Endothelial cell of umbilical vein (primary cell): Measurements from ENCODE around the gene CUX1. TPM values are rescaled to one million over a fixed set of nuclear protein-coding genes. Genes with fewer than 3 reads are reported as not detected.

Experiments used
- BruUV-seq: library from RNA; stranded (reverse); fragments of 400-500 nt; replicated peaks from 2 replicates; lab custom pipeline; 2021; lab: Mats Ljungman, UMichigan
- CTCF ChIA-PET: fragments of 300-600, 350-600 bp; sonication (Branson Sonifier 250); formaldehyde crosslinking; loops from one replicate; lab custom pipeline; 2021; ENCODE audit warnings: antibody characterized with exemption, inconsistent platforms; lab: Charles Lee
- POLR2A ChIA-PET: fragments of 300-600, 350-600 bp; sonication (Branson Sonifier 250); formaldehyde crosslinking; loops from one replicate; lab custom pipeline; 2021; ENCODE audit warnings: antibody characterized with exemption, inconsistent platforms; lab: Charles Lee
- DNase-seq: peaks from one replicate; pipeline ENCODE4 v3.0.0-alpha.2; 2011; ENCODE audit warnings: low read depth, low spot score
- FAIRE-seq: peaks from 2 replicates; lab custom pipeline; 2011; peaks lifted over from hg19 to GRCh38; lab: Jason Lieb, UNC
- H2AFZ ChIP-seq: 2 replicates; pipeline ENCODE4 v1.6.0; 2012; ENCODE audit warnings: low read depth, low read length, control low read depth, inconsistent platforms
- H3K27ac ChIP-seq: 2 replicates; pipeline ENCODE4 v1.5.1; 2011; ENCODE audit warnings: low read depth, mild to moderate bottlenecking, control low read depth, low read length, moderate library complexity; ENCODE audit not compliant: insufficient read depth
- H3K27me3 ChIP-seq, 2 experiments: 2 replicates each; pipeline versions ENCODE4 v1.6.0 to v1.6.1; 2011; ENCODE audit warnings: low read length in 2 of 2, mixed read lengths in 1 of 2; ENCODE audit not compliant: control insufficient read depth in 2 of 2, insufficient read depth in 2 of 2
- H3K36me3 ChIP-seq, 2 experiments: 2 replicates in 1 of 2; 3 replicates in 1 of 2; pipeline ENCODE4 v1.5.1; 2011; ENCODE audit warnings: low read length in 2 of 2, mild to moderate bottlenecking in 1 of 2, moderate library complexity in 1 of 2; ENCODE audit not compliant: control insufficient read depth in 2 of 2, insufficient read depth in 2 of 2; ENCODE audit errors: extremely low read depth in 1 of 2
- H3K4me1 ChIP-seq: 3 replicates; pipeline ENCODE4 v1.5.1; 2011; ENCODE audit warnings: mild to moderate bottlenecking, low read length; ENCODE audit not compliant: control insufficient read depth, insufficient read depth; ENCODE audit errors: extremely low read depth
- H3K4me2 ChIP-seq: 2 replicates; pipeline ENCODE4 v1.6.1; 2011; ENCODE audit warnings: low read length, control low read depth, mixed read lengths; ENCODE audit not compliant: insufficient read depth
- H3K4me3 ChIP-seq, 3 experiments: fragments of 200-600 bp in 1 of 3; sonication (generic), shearing (Covaris generic) in 1 of 3; replicated peaks in 1 of 3; 2 replicates each; pipeline ENCODE4 v1.5.1; 2011 to 2016; ENCODE audit warnings: control low read depth in 3 of 3, low read length in 3 of 3, mild to moderate bottlenecking in 2 of 3, inconsistent platforms in 1 of 3, low read depth in 1 of 3, moderate library complexity in 1 of 3; ENCODE audit not compliant: insufficient read depth in 1 of 3
- H3K79me2 ChIP-seq: 2 replicates; pipeline ENCODE4 v1.6.0; 2012; ENCODE audit warnings: low read length, inconsistent platforms; ENCODE audit not compliant: control insufficient read depth, insufficient read depth
- H3K9ac ChIP-seq: replicated peaks from 2 replicates; pipeline ENCODE3; 2011; ENCODE audit warnings: low read length, control low read depth; ENCODE audit not compliant: insufficient read depth; ENCODE audit errors: extremely low read depth
- H3K9me1 ChIP-seq: replicated peaks from 3 replicates; pipeline ENCODE4 v1.6.0; 2011; ENCODE audit warnings: mild to moderate bottlenecking, low read length; ENCODE audit not compliant: control insufficient read depth, insufficient read depth; ENCODE audit errors: extremely low read depth
- H3K9me3 ChIP-seq: replicated peaks from 2 replicates; pipeline ENCODE4 v1.5.1; 2012; ENCODE audit warnings: low read length, inconsistent platforms; ENCODE audit not compliant: control insufficient read depth, insufficient read depth
- H4K20me1 ChIP-seq: replicated peaks from 2 replicates; pipeline ENCODE3; 2011; ENCODE audit warnings: mild to moderate bottlenecking, low read length; ENCODE audit not compliant: control insufficient read depth, insufficient read depth; ENCODE audit errors: extremely low read depth
- EZH2 ChIP-seq: IDR thresholded peaks from 2 replicates; pipeline ENCODE4 v1.6.1; 2012; ENCODE audit warnings: borderline replicate concordance, low read depth, mild to moderate bottlenecking, moderate library complexity, low read length, inconsistent platforms; ENCODE audit not compliant: severe bottlenecking
- FOS ChIP-seq: IDR thresholded peaks from 2 replicates; pipeline ENCODE4 v1.6.1; 2011; ENCODE audit warnings: mild to moderate bottlenecking, low read length, moderate library complexity, borderline replicate concordance; ENCODE audit not compliant: insufficient read depth
- GATA2 ChIP-seq: IDR thresholded peaks from 2 replicates; pipeline ENCODE4 v1.7.0; 2011; ENCODE audit warnings: low read depth, mild to moderate bottlenecking, moderate library complexity, mixed read lengths, low read length; ENCODE audit not compliant: insufficient read length, insufficient read depth
- JUN ChIP-seq: IDR thresholded peaks from 2 replicates; pipeline ENCODE4 v1.6.1; 2011; ENCODE audit warnings: borderline replicate concordance, low read depth; ENCODE audit not compliant: insufficient read length, insufficient read depth
- MYC ChIP-seq: IDR thresholded peaks from one replicate; pipeline ENCODE4 v1.6.1; 2011; ENCODE audit warnings: mild to moderate bottlenecking, low read depth, low read length
- POLR2A ChIP-seq: IDR thresholded peaks from 2 replicates; pipeline ENCODE4 v1.6.1; 2012; ENCODE audit warnings: low read depth, mild to moderate bottlenecking, control low read depth, low read length
- POLR2AphosphoS5 ChIP-seq: IDR thresholded peaks from 2 replicates; pipeline ENCODE4 v1.6.1; 2012; ENCODE audit warnings: low read depth, mild to moderate bottlenecking, control low read depth, low read length, moderate library complexity; ENCODE audit not compliant: insufficient read depth
- dilution Hi-C: fragments of 300-500 bp; cut with MboI; formaldehyde crosslinking; loops from one replicate; pipeline ENCODE4 v1.15.0; 2019; ENCODE audit warnings: low sequenced_read_pairs; ENCODE audit not compliant: extremely low pct_ligation_motif_present
- intact Hi-C: fragments of 100-400 bp; cut with micrococcal nuclease; formaldehyde crosslinking; loops from one replicate; pipeline ENCODE4 v1.10.0; 2022
- polyA plus RNA-seq, 4 experiments: library from polyadenylated mRNA; depleted of rRNA in 3 of 4; stranded (reverse) in 3 of 4; unstranded in 1 of 4; fragments of >200 nt; gene quantifications; 2 replicates each; pipeline versions ENCODE4 v1.2.1 to v1.2.3, GENCODE V29; 2011 to 2012; ENCODE audit warnings: missing spikeins in 1 of 4
- total RNA-seq: library from RNA; stranded (reverse); gene quantifications from 2 replicates; pipeline ENCODE4 v1.2.3, GENCODE V29; 2021
- TF ChIP-seq, protein P1 (sequence below): IDR thresholded peaks from 2 replicates; pipeline ENCODE4 v1.6.1; 2011; ENCODE audit not compliant: insufficient read depth, insufficient read length
- TF ChIP-seq, protein P2 (sequence below), 2 donors: IDR thresholded peaks; 1 replicate in 1 of 2; 2 replicates in 1 of 2; pipeline ENCODE4 v1.5.1; 2011; ENCODE audit warnings: low read length in 2 of 2, mild to moderate bottlenecking in 2 of 2, moderate library complexity in 2 of 2, control low read depth in 1 of 2, inconsistent platforms in 1 of 2, low read depth in 1 of 2; ENCODE audit not compliant: insufficient read depth in 1 of 2; ENCODE audit errors: extremely low read depth in 1 of 2

CUX1 gene
- total and polyA plus RNA-seq, 2 donors (not counting 3 experiments of a cell fraction or from before 2014, with no cell fraction given), result 13.8 to 49.8 TPM

DNA sequence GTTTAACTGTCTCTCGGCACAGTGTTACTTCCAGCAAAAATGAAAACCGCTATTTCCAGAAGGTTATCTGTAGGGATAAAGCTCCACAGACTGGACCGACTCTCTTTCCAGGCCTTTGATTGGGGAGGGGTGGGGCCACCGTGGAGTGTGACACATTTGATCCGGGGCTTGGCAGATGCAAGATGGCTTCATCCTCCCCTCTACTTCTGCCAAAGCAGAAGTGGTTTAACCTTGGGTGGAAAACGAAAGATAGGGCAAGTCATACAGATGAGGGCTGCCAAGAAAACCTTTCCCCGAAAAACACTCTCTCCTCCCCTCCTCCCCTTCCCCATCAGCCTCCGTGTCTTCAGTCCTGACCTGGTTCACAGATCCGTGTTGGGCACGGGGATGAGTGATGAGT is 329.6 kb downstream of the CUX1 start:
- H3K4me2 ChIP-seq, result no peak overlapping the region
- no peaks in the 10 kb centered on the region for H3K9me3 ChIP-seq
- CTCF ChIA-PET, result no interaction called here
- POLR2A ChIA-PET, result no interaction called here
- TF ChIP-seq POLR2A, result no peak
- TF ChIP-seq POLR2AphosphoS5, result no peak
- no peak for TF ChIP-seq EZH2
- TF ChIP-seq MYC, result no peak
- TF ChIP-seq, protein P1, sequence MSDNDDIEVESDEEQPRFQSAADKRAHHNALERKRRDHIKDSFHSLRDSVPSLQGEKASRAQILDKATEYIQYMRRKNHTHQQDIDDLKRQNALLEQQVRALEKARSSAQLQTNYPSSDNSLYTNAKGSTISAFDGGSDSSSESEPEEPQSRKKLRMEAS, result no peak
- no peak for TF ChIP-seq GATA2
- no peak for TF ChIP-seq FOS
- TF ChIP-seq JUN, result no peak
- TF ChIP-seq, protein P2, sequence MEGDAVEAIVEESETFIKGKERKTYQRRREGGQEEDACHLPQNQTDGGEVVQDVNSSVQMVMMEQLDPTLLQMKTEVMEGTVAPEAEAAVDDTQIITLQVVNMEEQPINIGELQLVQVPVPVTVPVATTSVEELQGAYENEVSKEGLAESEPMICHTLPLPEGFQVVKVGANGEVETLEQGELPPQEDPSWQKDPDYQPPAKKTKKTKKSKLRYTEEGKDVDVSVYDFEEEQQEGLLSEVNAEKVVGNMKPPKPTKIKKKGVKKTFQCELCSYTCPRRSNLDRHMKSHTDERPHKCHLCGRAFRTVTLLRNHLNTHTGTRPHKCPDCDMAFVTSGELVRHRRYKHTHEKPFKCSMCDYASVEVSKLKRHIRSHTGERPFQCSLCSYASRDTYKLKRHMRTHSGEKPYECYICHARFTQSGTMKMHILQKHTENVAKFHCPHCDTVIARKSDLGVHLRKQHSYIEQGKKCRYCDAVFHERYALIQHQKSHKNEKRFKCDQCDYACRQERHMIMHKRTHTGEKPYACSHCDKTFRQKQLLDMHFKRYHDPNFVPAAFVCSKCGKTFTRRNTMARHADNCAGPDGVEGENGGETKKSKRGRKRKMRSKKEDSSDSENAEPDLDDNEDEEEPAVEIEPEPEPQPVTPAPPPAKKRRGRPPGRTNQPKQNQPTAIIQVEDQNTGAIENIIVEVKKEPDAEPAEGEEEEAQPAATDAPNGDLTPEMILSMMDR (IDR thresholded peaks at IDR 0.05; ENCODE audit: extremely low read depth in 1 of 2, insufficient read depth in 1 of 2, low read depth in 1 of 2, low read length in 2 of 2), result no peak
- no peaks in the 10 kb centered on the region for H4K20me1 ChIP-seq
- dilution Hi-C loops (no loop called here), intact Hi-C loops (no loop called here)
- H3K9ac ChIP-seq, result no peak overlapping the region
- H3K9me1 ChIP-seq, result no peaks in the 10 kb centered on the region
- BruUV-seq, result no TSS peak
- no peak for DNase-seq
- FAIRE-seq, result no peak
- no peaks in the 10 kb centered on the region for H3K79me2 ChIP-seq
- H3K27ac ChIP-seq, result no peak overlapping the region
- H3K4me3 ChIP-seq, result no peak overlapping the region
- H2AFZ ChIP-seq, result no peak overlapping the region
- H3K27me3 ChIP-seq, result no peaks in the 10 kb centered on the region
- H3K4me1 ChIP-seq, result no peaks in the 10 kb centered on the region
- no peaks in the 10 kb centered on the region for H3K36me3 ChIP-seq
